ENCODE data around the gene PRIM2. TPM values are rescaled to one million over a fixed set of nuclear protein-coding genes. Genes with fewer than 3 reads are reported as not detected.
"Not testable (repeated sequence)": the region's sequence is repeated elsewhere in the genome, so short reads cannot be mapped to it uniquely, and the experiment has no call there.

PRIM2 gene
- total RNA-seq, 2 experiments from 2014 or later = 38.0 to 40.7 TPM

GRCh38 chr6:57472861-57473362 lies 155.5 kb downstream of the PRIM2 start:
- H3K27ac Mint-ChIP-seq, DNase-seq, H3K27me3 Mint-ChIP-seq: not testable (repeated sequence)

GRCh38 chr6:57474862-57475475 lies 157.5 kb downstream of the PRIM2 start:
- not testable (repeated sequence) for H3K4me3 Mint-ChIP-seq, H3K27ac Mint-ChIP-seq, H3K9me3 Mint-ChIP-seq, H3K27me3 Mint-ChIP-seq, DNase-seq, H3K4me1 Mint-ChIP-seq
- H3K36me3 Mint-ChIP-seq = peaks cover 12% of the 10 kb centered on the region

More at GRCh38 chr6:57472861-57473362, 155.5 kb downstream of the PRIM2 start:
- not testable (repeated sequence) for H3K9me3 Mint-ChIP-seq, H3K4me3 Mint-ChIP-seq, H3K4me1 Mint-ChIP-seq, H3K36me3 Mint-ChIP-seq

GRCh38 chr6:57475656-57476055 lies 158.2 kb downstream of the PRIM2 start:
- peaks cover 15% of the 10 kb centered on the region for H3K36me3 Mint-ChIP-seq
- not testable (repeated sequence) for H3K27me3 Mint-ChIP-seq, H3K4me3 Mint-ChIP-seq, DNase-seq, H3K27ac Mint-ChIP-seq, H3K9me3 Mint-ChIP-seq, H3K4me1 Mint-ChIP-seq

GRCh38 chr6:57480194-57480593 lies 162.8 kb downstream of the PRIM2 start:
- not testable (repeated sequence) for H3K4me3 Mint-ChIP-seq, DNase-seq, H3K4me1 Mint-ChIP-seq, H3K27ac Mint-ChIP-seq, H3K9me3 Mint-ChIP-seq, H3K27me3 Mint-ChIP-seq
- H3K36me3 Mint-ChIP-seq = peaks cover 23% of the 10 kb centered on the region

- peaks cover 23% of the 10 kb centered on the region for H3K36me3 Mint-ChIP-seq
- not testable (repeated sequence) for H3K27me3 Mint-ChIP-seq, H3K9me3 Mint-ChIP-seq, H3K4me3 Mint-ChIP-seq, DNase-seq, H3K4me1 Mint-ChIP-seq, H3K27ac Mint-ChIP-seq
These were observed 163.7 kb downstream of the PRIM2 start for GRCh38 chr6:57481121-57481520.

- not testable (repeated sequence) for H3K27me3 Mint-ChIP-seq, H3K4me3 Mint-ChIP-seq, H3K9me3 Mint-ChIP-seq, H3K4me1 Mint-ChIP-seq, H3K27ac Mint-ChIP-seq, DNase-seq
- H3K36me3 Mint-ChIP-seq = peaks cover 25% of the 10 kb centered on the region
These were observed 165.0 kb downstream of the PRIM2 start for GRCh38 chr6:57482471-57482870.

- DNase-seq, H3K4me1 Mint-ChIP-seq, H3K9me3 Mint-ChIP-seq, H3K27ac Mint-ChIP-seq, H3K27me3 Mint-ChIP-seq, H3K4me3 Mint-ChIP-seq: not testable (repeated sequence)
- peaks cover 21% of the 10 kb centered on the region for H3K36me3 Mint-ChIP-seq
These were observed 169.2 kb downstream of the PRIM2 start for GRCh38 chr6:57486494-57487081.

- not testable (repeated sequence) for H3K4me1 Mint-ChIP-seq, DNase-seq, H3K4me3 Mint-ChIP-seq, H3K9me3 Mint-ChIP-seq, H3K27me3 Mint-ChIP-seq, H3K27ac Mint-ChIP-seq
- peaks cover 12% of the 10 kb centered on the region for H3K36me3 Mint-ChIP-seq
These were observed 171.1 kb downstream of the PRIM2 start for GRCh38 chr6:57488551-57488950.

- H3K27ac Mint-ChIP-seq, H3K4me3 Mint-ChIP-seq, H3K4me1 Mint-ChIP-seq, DNase-seq, H3K27me3 Mint-ChIP-seq, H3K9me3 Mint-ChIP-seq: not testable (repeated sequence)
- H3K36me3 Mint-ChIP-seq = peaks cover 15% of the 10 kb centered on the region
These were observed 172.5 kb downstream of the PRIM2 start for GRCh38 chr6:57489887-57490286.

- DNase-seq, H3K27ac Mint-ChIP-seq, H3K4me1 Mint-ChIP-seq, H3K27me3 Mint-ChIP-seq, H3K4me3 Mint-ChIP-seq, H3K36me3 Mint-ChIP-seq, H3K9me3 Mint-ChIP-seq: not testable (repeated sequence)
These were observed 174.4 kb downstream of the PRIM2 start for GRCh38 chr6:57491795-57492194.

GRCh38 chr6:57496251-57496650 lies 178.8 kb downstream of the PRIM2 start:
- not testable (repeated sequence) for DNase-seq, H3K4me1 Mint-ChIP-seq, H3K27me3 Mint-ChIP-seq, H3K36me3 Mint-ChIP-seq, H3K9me3 Mint-ChIP-seq, H3K27ac Mint-ChIP-seq, H3K4me3 Mint-ChIP-seq

GRCh38 chr6:57500368-57501021 lies 183.1 kb downstream of the PRIM2 start:
- H3K27ac Mint-ChIP-seq, H3K27me3 Mint-ChIP-seq, H3K4me1 Mint-ChIP-seq, H3K36me3 Mint-ChIP-seq, DNase-seq, H3K9me3 Mint-ChIP-seq, H3K4me3 Mint-ChIP-seq: not testable (repeated sequence)

- H3K4me1 Mint-ChIP-seq, H3K27me3 Mint-ChIP-seq, DNase-seq, H3K9me3 Mint-ChIP-seq, H3K36me3 Mint-ChIP-seq, H3K4me3 Mint-ChIP-seq, H3K27ac Mint-ChIP-seq: not testable (repeated sequence)
These were observed 185.0 kb downstream of the PRIM2 start for GRCh38 chr6:57502387-57502786.

- H3K9me3 Mint-ChIP-seq, H3K4me1 Mint-ChIP-seq, H3K27me3 Mint-ChIP-seq, DNase-seq, H3K27ac Mint-ChIP-seq, H3K36me3 Mint-ChIP-seq, H3K4me3 Mint-ChIP-seq: not testable (repeated sequence)
These were observed 187.8 kb downstream of the PRIM2 start for GRCh38 chr6:57505251-57505650.

GRCh38 chr6:57510390-57510789 lies 193.0 kb downstream of the PRIM2 start:
- H3K4me3 Mint-ChIP-seq, H3K4me1 Mint-ChIP-seq, H3K9me3 Mint-ChIP-seq, H3K27me3 Mint-ChIP-seq, DNase-seq, H3K36me3 Mint-ChIP-seq, H3K27ac Mint-ChIP-seq: not testable (repeated sequence)

GRCh38 chr6:57515171-57515570 lies 197.7 kb downstream of the PRIM2 start:
- not testable (repeated sequence) for H3K36me3 Mint-ChIP-seq, H3K4me3 Mint-ChIP-seq, H3K27me3 Mint-ChIP-seq, DNase-seq, H3K27ac Mint-ChIP-seq, H3K9me3 Mint-ChIP-seq, H3K4me1 Mint-ChIP-seq

Data from activated naive CD8-positive, alpha-beta T cell treated with anti-CD3 and anti-CD28 coated beads for 36 hours (primary cell).